Astrocyte (in vitro differentiated cells and primary cell): Measurements from ENCODE around the gene FAP. TPM values are rescaled to one million over a fixed set of nuclear protein-coding genes. Genes with fewer than 3 reads are reported as not detected.

Experiments used
- DNase-seq: peaks from one replicate; pipeline ENCODE4 v3.0.0-alpha.2; 2010; ENCODE audit warnings: low read depth
- FAIRE-seq: peaks from 2 replicates; lab custom pipeline; 2011; peaks lifted over from hg19 to GRCh38; lab: Jason Lieb, UNC
- H2AFZ ChIP-seq: 2 replicates; pipeline ENCODE4 v1.6.0; 2012; ENCODE audit warnings: low read depth, low read length, inconsistent platforms
- H3K27ac ChIP-seq: 2 replicates; pipeline ENCODE4 v1.5.1; 2011; ENCODE audit warnings: low read depth, low read length, inconsistent platforms
- H3K27me3 ChIP-seq: 2 replicates; pipeline ENCODE4 v1.6.0; 2011; ENCODE audit warnings: low read length, inconsistent platforms; ENCODE audit not compliant: insufficient read depth
- H3K36me3 ChIP-seq: 2 replicates; pipeline ENCODE4 v1.5.1; 2011; ENCODE audit warnings: low read length, inconsistent platforms; ENCODE audit not compliant: insufficient read depth
- H3K4me1 ChIP-seq: 2 replicates; pipeline ENCODE4 v1.5.1; 2011; ENCODE audit warnings: low read length, inconsistent platforms; ENCODE audit not compliant: insufficient read depth
- H3K4me2 ChIP-seq: 2 replicates; pipeline ENCODE4 v1.6.0; 2012; ENCODE audit warnings: low read length, inconsistent platforms
- H3K4me3 ChIP-seq: 2 replicates; pipeline ENCODE4 v1.5.1; 2011; ENCODE audit warnings: low read depth, mild to moderate bottlenecking, low read length, inconsistent platforms; ENCODE audit not compliant: insufficient read depth
- H3K79me2 ChIP-seq: 2 replicates; pipeline ENCODE4 v1.6.0; 2012; ENCODE audit warnings: mild to moderate bottlenecking, low read length, inconsistent platforms; ENCODE audit not compliant: insufficient read depth
- H3K9ac ChIP-seq: 2 replicates; pipeline ENCODE4 v1.6.0; 2012; ENCODE audit warnings: mild to moderate bottlenecking, low read length, inconsistent platforms
- H3K9me3 ChIP-seq: 2 replicates; pipeline ENCODE4 v1.5.1; 2012; ENCODE audit warnings: low read depth, mild to moderate bottlenecking, low read length, inconsistent platforms; ENCODE audit not compliant: insufficient read depth
- H4K20me1 ChIP-seq: 2 replicates; pipeline ENCODE4 v1.6.0; 2012; ENCODE audit warnings: low read length, inconsistent platforms; ENCODE audit not compliant: insufficient read depth
- H3K27ac Mint-ChIP-seq: one replicate; pipeline ENCODE4 v1.8.0; 2021; ENCODE audit warnings: mild to moderate bottlenecking, mixed read lengths; ENCODE audit not compliant: unreplicated experiment
- H3K27me3 Mint-ChIP-seq: one replicate; pipeline ENCODE4 v1.8.0; 2021; ENCODE audit warnings: low read depth, mixed read lengths; ENCODE audit not compliant: unreplicated experiment
- H3K36me3 Mint-ChIP-seq: one replicate; pipeline ENCODE4 v1.8.0; 2021; ENCODE audit warnings: low read depth, mixed read lengths; ENCODE audit not compliant: unreplicated experiment
- H3K4me1 Mint-ChIP-seq: one replicate; pipeline ENCODE4 v1.8.0; 2021; ENCODE audit warnings: low read depth, mixed read lengths; ENCODE audit not compliant: unreplicated experiment
- H3K4me3 Mint-ChIP-seq: one replicate; pipeline ENCODE4 v1.8.0; 2021; ENCODE audit warnings: mild to moderate bottlenecking, moderate library complexity, mixed read lengths; ENCODE audit not compliant: unreplicated experiment
- H3K9me3 Mint-ChIP-seq: one replicate; pipeline ENCODE4 v1.8.0; 2021; ENCODE audit warnings: mild to moderate bottlenecking, mixed read lengths; ENCODE audit not compliant: unreplicated experiment
- CTCF ChIP-seq: IDR thresholded peaks from 2 replicates; pipeline ENCODE4 v1.5.1; 2011; ENCODE audit warnings: low read depth, mild to moderate bottlenecking, inconsistent platforms, low read length, moderate library complexity; ENCODE audit not compliant: insufficient read depth
- EZH2 ChIP-seq: IDR thresholded peaks from 2 replicates; pipeline ENCODE4 v1.6.1; 2012; ENCODE audit warnings: mild to moderate bottlenecking, low read length, inconsistent platforms; ENCODE audit not compliant: insufficient read depth
- total RNA-seq: library from RNA; stranded (reverse); gene quantifications from 2 replicates; pipeline ENCODE4 v1.2.1, GENCODE V29; 2021

Gene FAP
- total RNA-seq, 1 donor from 2014 or later: 1.3 TPM

DNA sequence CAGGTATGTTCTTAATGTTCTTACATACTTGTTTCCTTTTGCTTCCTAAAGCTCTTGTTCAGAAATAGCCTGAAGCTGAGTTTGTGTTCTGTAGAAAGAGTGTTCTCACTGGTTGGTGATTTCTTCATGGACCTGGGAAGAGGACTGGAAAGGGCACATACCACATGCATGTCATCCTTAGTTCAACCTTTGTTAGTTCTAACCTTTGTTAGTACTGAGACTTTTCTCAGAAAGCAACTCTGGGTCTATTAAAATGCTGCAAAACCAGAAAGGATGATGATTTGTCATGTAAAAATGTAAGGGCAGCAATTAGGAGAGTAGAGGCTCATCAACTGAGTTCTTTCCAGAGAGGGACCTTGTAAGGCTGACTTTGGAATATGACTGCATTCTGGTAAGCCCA lies 2.5 kb upstream of the FAP start:
- H3K9me3 ChIP-seq: no peaks in the 10 kb centered on the region
- peaks cover under 1% of the 10 kb centered on the region for H3K36me3 ChIP-seq
- Mint-ChIP-seq H3K36me3 (no peaks in the 10 kb centered on the region), H3K27me3 (no peaks in the 10 kb centered on the region), H3K4me1 (peaks cover 49% of the 10 kb centered on the region), H3K4me3 (no peak overlapping the region), H3K9me3 (peaks cover 1% of the 10 kb centered on the region), H3K27ac (peak overlapping the region; percentile 99)
- no peak overlapping the region for H3K4me3 ChIP-seq
- no peak overlapping the region for H3K9ac ChIP-seq
- peaks cover 24% of the 10 kb centered on the region for H3K79me2 ChIP-seq
- peaks cover 28% of the 10 kb centered on the region for H3K4me1 ChIP-seq
- FAIRE-seq (peak; percentile 90), DNase-seq (peak; percentile 78)
- H4K20me1 ChIP-seq: no peaks in the 10 kb centered on the region
- peak overlapping the region; percentile 94 for H3K27ac ChIP-seq
- H3K4me2 ChIP-seq: peak overlapping the region; percentile 51
- TF ChIP-seq CTCF (no peak), EZH2 (no peak)
- no peaks in the 10 kb centered on the region for H3K27me3 ChIP-seq
- no peak overlapping the region for H2AFZ ChIP-seq

GRCh38 chr2:162245061-162245460 lies 1.8 kb upstream of the FAP start:
- Histone ChIP-seq H3K27ac (peak overlapping the region; percentile 94), H3K4me3 (no peak overlapping the region), H3K9me3 (no peaks in the 10 kb centered on the region), H3K4me1 (peaks cover 34% of the 10 kb centered on the region), H3K79me2 (peaks cover 32% of the 10 kb centered on the region), H3K36me3 (peaks cover 6% of the 10 kb centered on the region), H3K27me3 (no peaks in the 10 kb centered on the region), H2AFZ (no peak overlapping the region), H4K20me1 (no peaks in the 10 kb centered on the region), H3K4me2 (peak overlapping the region; percentile 83), H3K9ac (peak overlapping the region; percentile 95)
- TF ChIP-seq CTCF (no peak), EZH2 (no peak)
- peak overlapping the region; percentile 99 for H3K27ac Mint-ChIP-seq
- H3K27me3 Mint-ChIP-seq: no peaks in the 10 kb centered on the region
- H3K4me3 Mint-ChIP-seq: peak overlapping the region; percentile 21
- DNase-seq (peak; percentile 63), FAIRE-seq (no peak)
- peaks cover 1% of the 10 kb centered on the region for H3K9me3 Mint-ChIP-seq
- no peaks in the 10 kb centered on the region for H3K36me3 Mint-ChIP-seq
- peaks cover 54% of the 10 kb centered on the region for H3K4me1 Mint-ChIP-seq

DNA sequence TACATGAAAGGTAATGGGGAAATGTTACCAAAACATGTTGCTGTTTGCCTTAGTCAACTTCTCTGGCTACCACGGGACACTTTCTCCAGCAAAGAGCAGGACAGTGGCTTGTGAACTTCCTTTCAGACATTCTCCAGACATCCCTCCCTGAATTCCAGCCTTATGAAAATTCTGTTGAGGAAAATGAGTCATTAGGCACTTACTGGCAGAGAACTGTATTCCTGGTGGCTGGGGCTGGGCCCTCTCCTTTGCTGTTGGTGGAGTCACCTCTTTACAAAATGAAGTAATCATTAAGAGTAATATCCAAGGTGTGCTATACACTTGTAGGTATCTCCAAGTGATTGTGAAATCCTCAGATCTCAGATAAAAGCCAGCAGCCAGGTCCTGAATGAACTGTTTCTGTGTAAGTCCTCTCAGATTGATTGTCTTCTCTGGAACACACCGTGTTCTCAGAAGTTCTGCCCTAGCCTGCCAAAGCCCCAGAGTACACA lies 1.3 kb upstream of the FAP start:
- Histone ChIP-seq H3K9ac (peak overlapping the region; percentile 95), H3K27me3 (no peaks in the 10 kb centered on the region), H3K4me1 (peaks cover 34% of the 10 kb centered on the region), H3K4me2 (peak overlapping the region; percentile 83), H3K4me3 (peak overlapping the region; percentile 5), H3K27ac (peak overlapping the region; percentile 94), H3K36me3 (peaks cover 10% of the 10 kb centered on the region), H3K79me2 (peaks cover 36% of the 10 kb centered on the region), H4K20me1 (no peaks in the 10 kb centered on the region), H3K9me3 (no peaks in the 10 kb centered on the region), H2AFZ (peak overlapping the region; percentile 27)
- Mint-ChIP-seq H3K27me3 (no peaks in the 10 kb centered on the region), H3K4me3 (peak overlapping the region; percentile 64), H3K4me1 (peaks cover 54% of the 10 kb centered on the region), H3K27ac (peak overlapping the region; percentile 99), H3K36me3 (no peaks in the 10 kb centered on the region), H3K9me3 (peaks cover 1% of the 10 kb centered on the region)
- peak; percentile 98 for DNase-seq
- FAIRE-seq: peak; percentile 97
- TF ChIP-seq CTCF: no peak
- no peak for TF ChIP-seq EZH2
